Stimulated activated effector memory CD8-positive, alpha-beta T cell treated with anti-CD3 and anti-CD28 coated beads, Interleukin-12 subunit alpha, Interleukin-12 subunit beta, amount 100 ng/mL, for 72 hours (primary cell): ENCODE measurements around the gene ROR1.

Experiments
- ATAC-seq: fragments of 150-1000 bp; cut with Tn5 transposase; 2 replicates; pipeline ENCODE4 v1.10.0; 2021
- DNase-seq, 2 donors: peaks; one replicate each; pipeline ENCODE4 v3.0.0; 2021 to 2022; ENCODE audit warnings: low spot score in 2 of 2
- H3K27ac Mint-ChIP-seq: one replicate; pipeline ENCODE4 v1.8.0; 2022; ENCODE audit warnings: mild to moderate bottlenecking, mixed read lengths
- H3K36me3 Mint-ChIP-seq: one replicate; pipeline ENCODE4 v1.8.0; 2022; ENCODE audit warnings: mild to moderate bottlenecking, mixed read lengths
- H3K4me1 Mint-ChIP-seq: one replicate; pipeline ENCODE4 v1.8.0; 2022; ENCODE audit warnings: mixed read lengths
- H3K4me3 Mint-ChIP-seq: one replicate; pipeline ENCODE4 v1.8.0; 2022; ENCODE audit warnings: mild to moderate bottlenecking, mixed read lengths
- H3K9me3 Mint-ChIP-seq: one replicate; pipeline ENCODE4 v1.8.0; 2022; ENCODE audit warnings: mixed read lengths

The ROR1 gene

DNA sequence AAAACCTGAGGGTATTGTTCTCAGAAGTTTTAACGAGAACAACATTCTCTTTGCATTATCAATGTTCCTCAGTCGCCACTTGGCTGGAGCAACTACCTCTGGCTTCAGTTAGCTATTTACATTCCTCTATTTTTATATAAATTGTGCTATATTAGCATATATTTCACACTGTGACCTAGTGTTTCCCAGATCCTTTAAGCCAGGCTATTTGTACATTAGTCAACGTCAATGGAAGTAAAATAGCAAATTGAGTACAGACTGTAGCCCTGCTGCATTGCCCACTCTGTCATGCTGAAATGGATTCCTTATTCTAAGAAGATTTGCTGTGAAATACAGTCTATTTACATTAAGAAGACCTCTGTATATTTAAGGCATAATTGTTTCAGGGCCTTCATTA lies 213.8 kb downstream of the ROR1 start:
- Mint-ChIP-seq H3K9me3 (no peaks in the 10 kb centered on the region), H3K36me3 (no peaks in the 10 kb centered on the region), H3K4me3 (no peak overlapping the region), H3K4me1 (no peaks in the 10 kb centered on the region), H3K27ac (no peak overlapping the region)
- DNase-seq (no peak), ATAC-seq (no peak)

DNA sequence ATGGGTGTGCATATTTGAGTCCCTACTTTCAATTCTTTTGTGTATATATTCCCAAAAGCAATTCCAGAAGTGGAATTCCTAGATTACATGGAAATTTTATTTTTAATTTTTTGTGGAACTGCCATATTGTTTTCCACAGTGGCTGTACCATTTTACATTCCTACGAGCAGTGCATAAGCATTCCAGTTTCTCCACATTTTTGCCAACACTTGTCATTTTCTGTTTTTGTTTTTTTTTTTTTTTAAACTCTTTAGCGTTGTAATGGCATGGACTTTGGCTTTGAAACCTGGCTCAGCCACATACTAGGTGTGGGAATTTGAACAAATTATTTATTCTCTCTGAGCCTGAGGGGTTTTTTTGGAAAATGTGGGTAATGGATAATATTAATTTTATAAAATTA lies 215.1 kb downstream of the ROR1 start:
- H3K4me1 Mint-ChIP-seq, result no peaks in the 10 kb centered on the region
- no peak overlapping the region for H3K27ac Mint-ChIP-seq
- ATAC-seq (no peak), DNase-seq (no peak)
- H3K36me3 Mint-ChIP-seq, result no peaks in the 10 kb centered on the region
- H3K4me3 Mint-ChIP-seq, result no peak overlapping the region
- no peaks in the 10 kb centered on the region for H3K9me3 Mint-ChIP-seq

DNA sequence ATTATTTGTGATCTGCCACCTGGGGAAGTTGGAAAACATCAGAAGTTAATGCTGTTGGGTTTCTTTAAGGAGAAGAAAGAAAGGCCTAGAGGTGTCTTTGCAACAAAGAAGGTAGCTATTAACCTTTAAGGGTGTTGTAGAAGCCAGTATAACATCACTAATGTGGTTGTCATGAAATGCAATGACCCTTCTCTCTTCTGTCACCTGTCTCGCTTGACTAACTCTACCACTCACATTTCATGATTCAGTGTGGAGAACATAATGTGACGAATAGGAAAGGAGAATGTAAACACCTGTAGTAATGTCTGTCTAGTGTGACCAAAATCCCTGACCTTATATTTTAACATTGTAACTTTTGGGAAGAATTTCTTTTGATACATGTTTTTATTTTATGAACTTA lies 217.9 kb downstream of the ROR1 start:
- H3K4me3 Mint-ChIP-seq, result no peak overlapping the region
- H3K9me3 Mint-ChIP-seq, result no peaks in the 10 kb centered on the region
- no peaks in the 10 kb centered on the region for H3K4me1 Mint-ChIP-seq
- no peak overlapping the region for H3K27ac Mint-ChIP-seq
- no peaks in the 10 kb centered on the region for H3K36me3 Mint-ChIP-seq
- DNase-seq (no peak), ATAC-seq (no peak)

DNA sequence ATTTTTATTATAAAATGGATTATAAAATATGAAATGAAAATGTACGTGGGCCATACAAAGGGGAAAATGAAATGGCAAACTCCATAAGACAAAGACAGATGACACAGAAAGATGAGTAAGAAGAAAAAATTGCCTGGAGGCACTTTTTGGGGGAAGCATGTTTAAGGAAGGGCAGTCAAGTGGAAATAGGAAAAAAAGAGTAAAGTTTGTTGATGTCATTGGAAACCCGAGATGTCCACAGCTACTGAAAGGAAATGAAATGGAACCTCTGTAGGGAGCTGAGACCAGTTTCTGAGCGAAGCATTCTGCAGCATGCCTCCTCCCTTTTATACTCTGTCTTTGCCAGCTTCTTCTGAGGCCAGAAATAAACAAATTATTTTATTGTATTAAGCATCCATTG lies 226.2 kb downstream of the ROR1 start:
- Mint-ChIP-seq H3K4me3 (no peak overlapping the region), H3K36me3 (no peaks in the 10 kb centered on the region), H3K4me1 (no peaks in the 10 kb centered on the region), H3K9me3 (no peaks in the 10 kb centered on the region), H3K27ac (no peak overlapping the region)
- DNase-seq (no peak), ATAC-seq (no peak)

DNA sequence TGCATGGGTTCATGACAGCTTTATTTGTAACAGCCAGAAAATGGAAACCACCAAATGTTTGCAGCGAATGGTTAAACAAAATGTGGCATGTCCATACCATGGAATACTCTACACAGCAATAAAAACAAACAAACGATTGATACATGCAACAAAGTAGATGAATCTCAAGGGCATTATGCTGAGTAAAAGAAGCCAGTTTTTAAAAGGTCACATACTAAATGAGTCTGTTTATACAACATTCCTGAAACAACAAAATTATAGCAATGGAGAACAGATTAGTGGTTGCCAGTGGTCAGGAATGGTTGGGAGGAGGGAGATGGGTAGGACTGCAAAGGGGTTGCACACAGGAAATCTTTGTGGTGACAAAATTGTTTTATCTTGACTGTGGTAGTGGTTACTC lies 227.2 kb downstream of the ROR1 start:
- ATAC-seq, result no peak
- no peak for DNase-seq
- H3K9me3 Mint-ChIP-seq, result no peaks in the 10 kb centered on the region
- H3K27ac Mint-ChIP-seq, result no peak overlapping the region
- no peaks in the 10 kb centered on the region for H3K4me1 Mint-ChIP-seq
- no peak overlapping the region for H3K4me3 Mint-ChIP-seq
- no peaks in the 10 kb centered on the region for H3K36me3 Mint-ChIP-seq

DNA sequence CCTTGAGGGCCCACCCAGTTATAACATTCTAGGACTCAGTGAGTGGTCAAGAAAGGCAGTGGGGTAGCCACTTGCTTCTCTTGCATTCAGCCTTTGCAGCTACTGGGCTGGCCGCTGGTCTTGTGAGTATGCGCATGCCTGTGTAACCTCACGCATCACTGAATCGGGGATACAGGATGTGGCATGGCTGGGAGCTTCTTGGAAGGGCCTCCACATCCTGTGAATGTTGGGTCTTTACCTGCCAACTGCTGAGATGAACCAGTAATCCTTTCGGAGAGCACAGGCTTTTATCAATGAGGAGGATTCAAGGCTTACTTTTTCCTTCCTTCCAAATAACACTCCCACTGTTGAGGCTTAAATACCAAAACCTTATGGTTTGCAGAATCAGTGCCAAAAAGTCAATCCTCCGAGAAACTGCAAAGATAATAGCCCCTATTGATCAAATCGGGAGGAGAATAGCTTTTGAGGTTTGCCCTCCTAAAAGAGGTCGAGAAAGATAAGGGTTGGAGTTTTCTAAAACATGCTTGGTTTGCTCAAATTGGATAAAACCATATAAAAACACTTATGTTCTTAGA lies 230.7 kb downstream of the ROR1 start:
- Mint-ChIP-seq H3K4me3 (no peak overlapping the region), H3K36me3 (no peaks in the 10 kb centered on the region), H3K9me3 (no peaks in the 10 kb centered on the region), H3K27ac (no peak overlapping the region), H3K4me1 (no peaks in the 10 kb centered on the region)
- DNase-seq (no peak), ATAC-seq (no peak)

DNA sequence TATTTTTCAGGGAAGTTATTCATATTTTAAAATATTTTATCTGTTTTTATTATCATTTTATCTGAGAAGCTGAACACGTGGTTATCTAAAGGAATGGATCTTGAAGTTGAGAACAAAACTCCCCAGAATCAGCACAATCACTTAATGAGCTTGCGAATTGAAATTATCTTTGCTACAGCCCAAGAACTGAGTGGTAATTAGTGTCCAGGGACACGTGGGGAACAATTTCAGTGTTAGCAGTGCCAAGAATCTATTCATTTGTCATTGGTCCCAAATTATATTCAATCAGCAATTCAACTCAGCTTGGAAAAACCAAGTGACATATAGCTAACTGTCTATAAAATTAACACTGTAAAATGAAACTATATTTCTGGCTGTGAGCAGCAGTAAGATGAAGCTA lies 232.0 kb downstream of the ROR1 start:
- H3K4me1 Mint-ChIP-seq, result no peaks in the 10 kb centered on the region
- no peaks in the 10 kb centered on the region for H3K9me3 Mint-ChIP-seq
- DNase-seq (no peak), ATAC-seq (no peak)
- H3K4me3 Mint-ChIP-seq, result no peak overlapping the region
- H3K36me3 Mint-ChIP-seq, result no peaks in the 10 kb centered on the region
- no peak overlapping the region for H3K27ac Mint-ChIP-seq

DNA sequence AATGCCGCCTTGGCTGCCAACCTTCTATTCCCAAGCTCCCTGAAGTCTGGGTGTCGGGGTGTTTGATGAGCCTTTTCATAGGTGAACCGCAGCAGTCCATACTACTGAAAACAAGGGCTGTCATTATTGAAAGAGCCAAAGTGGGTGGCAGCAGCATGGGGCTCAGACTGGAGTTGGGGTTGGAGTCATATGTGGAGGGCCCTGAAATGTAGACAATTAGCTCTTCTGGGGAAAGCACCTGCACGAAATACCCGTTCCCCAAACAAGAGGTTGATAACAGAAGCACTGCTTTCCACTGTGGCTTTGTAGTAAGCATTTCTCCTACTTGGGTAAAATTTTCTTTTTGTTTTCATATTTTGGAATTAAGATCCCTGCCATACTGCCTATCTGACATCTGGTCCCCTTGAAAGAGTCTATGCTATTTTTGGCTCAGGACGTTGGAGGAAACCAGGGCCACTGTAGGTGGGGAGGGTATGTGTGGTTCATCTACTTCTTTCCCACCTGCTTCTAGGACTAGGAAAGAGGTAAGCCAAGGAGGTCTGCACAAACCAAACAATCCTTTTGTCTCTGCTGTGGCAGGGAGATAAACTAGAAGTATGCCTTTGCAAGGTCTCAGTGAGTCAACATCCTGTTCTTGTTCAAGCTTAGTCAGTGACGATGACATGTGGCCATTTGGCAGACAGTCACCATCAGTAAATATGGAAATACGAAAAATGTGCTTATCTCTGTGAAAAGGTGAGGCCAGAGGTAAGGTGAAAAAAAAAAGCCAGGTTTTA lies 232.6 kb downstream of the ROR1 start:
- Mint-ChIP-seq H3K36me3 (no peaks in the 10 kb centered on the region), H3K4me3 (no peak overlapping the region), H3K27ac (no peak overlapping the region), H3K9me3 (no peaks in the 10 kb centered on the region), H3K4me1 (no peaks in the 10 kb centered on the region)
- no peak for DNase-seq
- ATAC-seq, result peak; percentile 58

DNA sequence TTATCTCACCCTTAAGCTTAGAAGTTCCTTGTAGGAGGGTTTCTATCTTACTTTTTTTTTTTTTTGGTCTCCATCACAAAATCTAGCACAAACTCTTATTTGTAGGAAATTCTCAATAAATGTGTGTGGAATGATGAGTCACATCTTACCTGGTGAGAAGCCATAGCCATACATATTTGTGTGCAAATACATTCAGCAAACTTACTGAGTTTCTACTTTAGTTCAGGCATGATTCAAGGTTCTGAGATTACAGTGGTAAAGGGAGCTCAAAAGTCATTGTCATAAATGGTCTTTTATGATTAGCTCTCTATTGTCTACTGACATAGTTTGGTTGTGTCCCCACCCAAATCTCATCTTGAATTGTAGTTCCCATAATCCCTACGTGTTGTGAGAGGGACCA lies 236.5 kb downstream of the ROR1 start:
- H3K4me1 Mint-ChIP-seq, result no peaks in the 10 kb centered on the region
- no peak for ATAC-seq
- no peak overlapping the region for H3K27ac Mint-ChIP-seq
- DNase-seq, result no peak
- no peaks in the 10 kb centered on the region for H3K36me3 Mint-ChIP-seq
- H3K9me3 Mint-ChIP-seq, result no peaks in the 10 kb centered on the region
- no peak overlapping the region for H3K4me3 Mint-ChIP-seq

DNA sequence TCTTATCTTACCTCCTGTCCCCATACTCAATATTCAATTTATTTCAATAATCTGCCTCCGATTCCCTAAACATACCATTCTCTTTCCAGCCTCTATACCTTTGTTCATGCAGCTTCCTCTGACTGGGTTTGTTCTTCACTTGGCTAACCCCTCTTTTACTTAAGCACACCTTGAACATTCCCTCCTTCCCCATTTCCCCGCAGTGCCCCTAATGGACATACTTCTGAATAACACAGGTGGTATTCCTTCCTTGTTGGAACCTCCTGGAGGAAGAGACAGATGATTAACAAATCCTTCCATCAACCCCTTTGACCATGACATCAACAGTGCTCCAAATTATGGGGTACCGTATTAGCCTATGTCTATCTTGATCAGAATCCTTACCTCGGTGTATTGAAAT lies 239.6 kb downstream of the ROR1 start:
- Mint-ChIP-seq H3K9me3 (no peaks in the 10 kb centered on the region), H3K4me1 (no peaks in the 10 kb centered on the region), H3K27ac (no peak overlapping the region), H3K36me3 (no peaks in the 10 kb centered on the region), H3K4me3 (no peak overlapping the region)
- ATAC-seq (no peak), DNase-seq (no peak)

DNA sequence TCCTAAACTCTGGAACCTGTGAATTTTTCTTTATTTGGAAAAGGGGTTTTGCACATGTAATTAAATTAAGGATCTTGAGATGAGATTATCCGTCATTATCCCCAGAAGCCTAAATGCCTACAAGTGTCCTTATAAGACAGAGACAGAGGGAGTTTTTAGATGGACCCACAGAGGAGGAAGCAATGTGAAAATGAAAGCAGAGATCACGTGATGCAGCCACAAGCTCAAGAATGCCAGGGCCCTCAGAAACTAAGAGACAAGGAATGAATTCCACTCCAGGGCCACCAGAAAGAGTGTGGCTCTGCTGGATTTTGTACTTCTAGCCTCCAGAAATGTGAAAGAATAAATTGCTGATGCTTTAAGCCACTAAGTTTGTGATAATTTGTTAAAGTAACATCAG lies 246.0 kb downstream of the ROR1 start:
- no peak overlapping the region for H3K27ac Mint-ChIP-seq
- H3K36me3 Mint-ChIP-seq, result no peaks in the 10 kb centered on the region
- no peak overlapping the region for H3K4me3 Mint-ChIP-seq
- DNase-seq (no peak), ATAC-seq (no peak)
- H3K4me1 Mint-ChIP-seq, result peaks cover 5% of the 10 kb centered on the region
- H3K9me3 Mint-ChIP-seq, result no peaks in the 10 kb centered on the region

DNA sequence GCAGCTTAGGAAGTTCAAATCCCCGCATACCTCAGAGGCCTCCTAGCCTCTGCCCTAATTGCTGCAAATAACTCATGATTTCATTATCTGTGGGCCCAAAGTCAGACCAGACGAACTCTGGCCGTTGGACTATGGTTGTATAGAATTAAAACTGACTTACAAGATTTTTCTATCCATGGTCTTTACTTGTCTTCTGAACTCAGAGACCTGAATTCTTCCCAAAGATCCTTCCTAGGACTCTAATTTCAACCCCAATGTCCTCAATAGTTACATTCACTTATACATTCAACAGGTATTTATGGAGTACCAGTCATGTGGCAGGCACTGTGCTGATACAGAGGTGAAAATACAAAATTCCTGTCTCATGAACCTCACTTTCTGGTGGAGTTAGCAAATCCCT lies 247.2 kb downstream of the ROR1 start:
- no peak for ATAC-seq
- no peaks in the 10 kb centered on the region for H3K36me3 Mint-ChIP-seq
- no peak overlapping the region for H3K27ac Mint-ChIP-seq
- H3K4me3 Mint-ChIP-seq, result no peak overlapping the region
- peaks cover 5% of the 10 kb centered on the region for H3K4me1 Mint-ChIP-seq
- DNase-seq, result no peak
- H3K9me3 Mint-ChIP-seq, result no peaks in the 10 kb centered on the region

DNA sequence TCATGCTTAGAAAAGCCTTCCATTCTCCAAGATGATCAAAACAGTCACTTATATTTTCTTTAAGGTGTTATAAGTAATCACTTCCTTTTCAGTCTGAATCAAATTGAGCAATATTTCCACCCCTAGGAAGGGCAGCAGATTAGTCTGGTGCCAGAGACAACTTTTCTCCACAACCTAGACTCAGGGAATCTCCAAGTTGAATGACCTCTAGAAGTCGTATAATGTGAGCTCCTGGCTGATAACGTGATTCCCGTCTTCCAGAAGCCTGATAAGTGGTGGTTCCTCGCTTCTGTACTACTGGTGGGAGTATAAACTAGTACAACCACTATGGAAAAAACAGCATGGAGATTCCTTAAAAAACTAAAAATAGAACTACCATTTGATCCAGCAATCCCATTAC lies 251.2 kb downstream of the ROR1 start:
- ATAC-seq, result no peak
- Mint-ChIP-seq H3K36me3 (no peaks in the 10 kb centered on the region), H3K27ac (no peak overlapping the region), H3K4me1 (no peaks in the 10 kb centered on the region), H3K9me3 (no peaks in the 10 kb centered on the region), H3K4me3 (no peak overlapping the region)
- no peak for DNase-seq

DNA sequence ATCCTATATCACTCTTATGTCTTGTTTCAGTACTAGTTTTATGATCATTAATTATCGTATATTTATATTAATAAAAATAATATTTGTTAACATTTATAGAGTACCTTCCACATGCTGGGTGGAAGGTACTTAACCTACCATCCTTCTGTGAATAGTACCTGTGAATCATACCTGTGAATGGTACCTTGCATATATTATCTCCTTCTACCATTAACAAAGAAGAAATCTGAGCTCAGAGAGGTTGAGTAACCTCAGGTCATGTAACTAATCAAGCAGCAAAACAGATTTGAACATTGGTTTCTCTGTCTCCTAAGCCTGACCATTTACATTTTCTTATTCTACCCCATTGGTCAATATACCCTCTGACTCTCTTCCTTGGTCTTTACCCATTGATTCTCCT lies 255.2 kb downstream of the ROR1 start:
- no peak overlapping the region for H3K27ac Mint-ChIP-seq
- ATAC-seq (no peak), DNase-seq (no peak)
- no peaks in the 10 kb centered on the region for H3K9me3 Mint-ChIP-seq
- H3K4me3 Mint-ChIP-seq, result no peak overlapping the region
- no peaks in the 10 kb centered on the region for H3K36me3 Mint-ChIP-seq
- no peaks in the 10 kb centered on the region for H3K4me1 Mint-ChIP-seq

DNA sequence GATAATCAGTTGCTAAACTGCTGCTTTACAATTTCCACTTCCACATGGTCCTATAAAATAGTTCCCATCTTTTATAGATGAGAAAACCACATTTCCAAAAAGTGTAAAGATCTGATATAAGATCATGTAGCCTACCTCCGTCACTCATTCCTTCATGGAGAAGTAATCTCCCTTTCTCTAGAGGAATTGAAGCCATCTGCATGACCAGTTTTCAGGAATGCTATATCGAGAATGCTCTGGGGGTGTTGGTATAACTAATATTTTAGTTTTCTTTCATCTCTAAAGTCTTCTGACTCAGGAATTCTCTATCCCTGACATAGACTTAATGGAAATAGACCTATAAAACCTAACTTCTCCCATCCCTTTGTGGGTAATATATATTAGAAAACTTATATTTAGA lies 256.6 kb downstream of the ROR1 start:
- H3K27ac Mint-ChIP-seq, result no peak overlapping the region
- no peaks in the 10 kb centered on the region for H3K9me3 Mint-ChIP-seq
- no peaks in the 10 kb centered on the region for H3K36me3 Mint-ChIP-seq
- no peak overlapping the region for H3K4me3 Mint-ChIP-seq
- no peak for ATAC-seq
- no peak for DNase-seq
- no peaks in the 10 kb centered on the region for H3K4me1 Mint-ChIP-seq

DNA sequence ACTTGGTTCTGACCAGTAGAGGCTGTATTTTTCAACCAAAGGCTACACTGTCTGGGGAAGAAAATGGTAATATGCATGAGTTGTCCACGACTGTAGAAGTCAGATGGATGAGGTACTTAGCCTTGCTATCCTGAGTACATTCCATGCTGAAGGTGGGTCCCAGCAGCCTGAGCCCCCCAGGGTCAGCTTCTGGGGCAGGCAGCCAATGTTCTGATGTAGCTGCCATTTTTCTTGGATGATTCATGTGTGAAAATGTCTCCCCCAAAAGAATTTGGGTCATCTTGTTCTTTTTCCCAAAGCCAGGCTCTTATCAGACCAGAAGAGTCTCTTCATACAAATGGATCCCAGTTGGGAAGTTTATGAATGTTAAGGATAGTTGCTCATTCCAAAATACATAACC lies 257.4 kb downstream of the ROR1 start:
- H3K4me3 Mint-ChIP-seq, result no peak overlapping the region
- no peaks in the 10 kb centered on the region for H3K36me3 Mint-ChIP-seq
- no peaks in the 10 kb centered on the region for H3K4me1 Mint-ChIP-seq
- H3K27ac Mint-ChIP-seq, result no peak overlapping the region
- DNase-seq (no peak), ATAC-seq (no peak)
- H3K9me3 Mint-ChIP-seq, result no peaks in the 10 kb centered on the region
